Stimulated activated CD4-positive, alpha-beta T cell treated with anti-CD3 and anti-CD28 coated beads, Interleukin-15, amount 100 ng/mL, for 24 hours (primary cell): ENCODE results near the gene SELENOF.
"Not testable (repeated sequence)": the region's sequence is repeated elsewhere in the genome, so short reads cannot be mapped to it uniquely, and the experiment has no call there.

Experiments used
- DNase-seq: peaks from one replicate; pipeline ENCODE4 v3.0.0-alpha.2; 2020

Gene SELENOF

GRCh38 chr1:86854352-86854751 is 59.6 kb downstream of the SELENOF start:
- no peak for DNase-seq

- DNase-seq, result no peak
Measured at GRCh38 chr1:86852782-86853408, 61.0 kb downstream of the SELENOF start.

- DNase-seq, result no peak
Measured at GRCh38 chr1:86852289-86852688, 61.6 kb downstream of the SELENOF start.

GRCh38 chr1:86849756-86850155 is 64.2 kb downstream of the SELENOF start:
- DNase-seq, result no peak

- no peak for DNase-seq
Measured at GRCh38 chr1:86848654-86849053, 65.3 kb downstream of the SELENOF start.

- DNase-seq, result no peak
Measured at GRCh38 chr1:86846164-86846647, 67.7 kb downstream of the SELENOF start.

GRCh38 chr1:86845514-86845913 is 68.4 kb downstream of the SELENOF start:
- DNase-seq, result no peak

- DNase-seq, result no peak
Measured at GRCh38 chr1:86841116-86841515, 72.8 kb downstream of the SELENOF start.

- DNase-seq, result peak; percentile 65
Measured at GRCh38 chr1:86833461-86834215, 80.3 kb downstream of the SELENOF start.

- no peak for DNase-seq
Measured at GRCh38 chr1:86832433-86832832, 81.5 kb downstream of the SELENOF start.

- DNase-seq, result no peak
Measured at GRCh38 chr1:86829321-86829720, 84.6 kb downstream of the SELENOF start.

- no peak for DNase-seq
Measured at GRCh38 chr1:86828024-86828423, 85.9 kb downstream of the SELENOF start.

GRCh38 chr1:86826856-86827255 is 87.1 kb downstream of the SELENOF start:
- DNase-seq, result no peak

- no peak for DNase-seq
Measured at GRCh38 chr1:86825319-86825718, 88.6 kb downstream of the SELENOF start.

- no peak for DNase-seq
Measured at GRCh38 chr1:86823821-86824500, 90.0 kb downstream of the SELENOF start.

GRCh38 chr1:86823386-86823785 is 90.5 kb downstream of the SELENOF start:
- no peak for DNase-seq

GRCh38 chr1:86822459-86822858 is 91.5 kb downstream of the SELENOF start:
- no peak for DNase-seq

- DNase-seq, result no peak
Measured at GRCh38 chr1:86821956-86822355, 92.0 kb downstream of the SELENOF start.

- DNase-seq, result not testable (repeated sequence)
Measured at GRCh38 chr1:86819970-86820369, 94.0 kb downstream of the SELENOF start.

- DNase-seq, result not testable (repeated sequence)
Measured at GRCh38 chr1:86817246-86817826, 96.6 kb downstream of the SELENOF start.

GRCh38 chr1:86814118-86814517 is 99.8 kb downstream of the SELENOF start:
- DNase-seq, result not testable (repeated sequence)
